OCI-LY3 (cell line): ENCODE results near the gene APBA3.

ENCODE experiments used
- H2AFZ ChIP-seq: fragments of 200-600, 300-600 bp; shearing (Covaris generic); 2 replicates; pipeline ENCODE4 v1.6.0; 2014; ENCODE audit warnings: antibody characterized with exemption, low read depth, low read length
- H3K27ac ChIP-seq: fragments of 200-600, 300-600 bp; sonication (generic); 2 replicates; pipeline ENCODE4 v1.5.1; 2014; ENCODE audit warnings: mild to moderate bottlenecking, low read length, moderate library complexity, mixed read lengths
- H3K27me3 ChIP-seq: fragments of 200-600, 300-600 bp; sonication (generic); 2 replicates; pipeline ENCODE4 v1.6.1; 2014; ENCODE audit warnings: low read depth, low read length, mixed read lengths
- H3K36me3 ChIP-seq: fragments of 200-600, 300-600 bp; sonication (generic); replicated peaks from 2 replicates; pipeline ENCODE3; 2014; ENCODE audit warnings: low read depth, low read length, mixed read lengths
- H3K4me1 ChIP-seq: fragments of 300-600, 200-600 bp; sonication (generic); 2 replicates; pipeline ENCODE4 v1.6.1; 2014; ENCODE audit warnings: low read length, mixed read lengths
- H3K4me2 ChIP-seq: fragments of 200-600, 300-600 bp; sonication (generic); 2 replicates; pipeline ENCODE4 v1.6.1; 2014; ENCODE audit warnings: low read length, mixed read lengths
- H3K4me3 ChIP-seq: fragments of 300-600, 200-600 bp; sonication (generic); 2 replicates; pipeline ENCODE4 v1.5.1; 2014; ENCODE audit warnings: antibody characterized with exemption, mild to moderate bottlenecking, low read length, moderate library complexity
- H3K79me2 ChIP-seq: fragments of 300-600, 200-600 bp; shearing (Covaris generic); 2 replicates; pipeline ENCODE4 v1.6.1; 2014; ENCODE audit warnings: mild to moderate bottlenecking, low read length, mixed read lengths
- H3K9ac ChIP-seq: fragments of 300-600, 200-600 bp; shearing (Covaris generic); 2 replicates; pipeline ENCODE4 v1.6.0; 2014; ENCODE audit warnings: mild to moderate bottlenecking, low read length, moderate library complexity
- H3K9me3 ChIP-seq: fragments of 200-600, 300-600 bp; shearing (Covaris generic); 2 replicates; pipeline ENCODE4 v1.6.1; 2014; ENCODE audit warnings: low read length, mixed read lengths; ENCODE audit not compliant: insufficient read depth
- H4K20me1 ChIP-seq: fragments of 200-600, 300-600 bp; sonication (generic); 2 replicates; pipeline ENCODE4 v1.6.1; 2016; ENCODE audit warnings: low read length, mixed read lengths; ENCODE audit not compliant: insufficient read depth
- EZH2phosphoT487 ChIP-seq: fragments of 200-600 bp; shearing (Covaris generic); IDR thresholded peaks from 2 replicates; pipeline ENCODE4 v1.6.1; 2018; ENCODE audit warnings: antibody characterized with exemption, mixed run types, low read depth
- TF ChIP-seq, protein P1 (sequence below): fragments of 200-600, 300-600 bp; sonication (generic); IDR thresholded peaks from 2 replicates; pipeline ENCODE4 v1.5.1; 2014; ENCODE audit warnings: antibody characterized with exemption, low read length, low read depth

Gene APBA3

GRCh38 chr19:3808420-3809143, 47.1 kb upstream of the APBA3 start:
- Histone ChIP-seq H3K9me3 (no peaks in the 10 kb centered on the region; the same call in 1 of the 2 replicates), H4K20me1 (no peaks in the 10 kb centered on the region), H3K9ac (no peak overlapping the region), H3K4me1 (peaks cover 21% of the 10 kb centered on the region), H3K27me3 (no peaks in the 10 kb centered on the region; the same call in 1 of the 2 replicates), H2AFZ (no peak overlapping the region), H3K4me3 (no peak overlapping the region), H3K27ac (no peak overlapping the region), H3K79me2 (no peaks in the 10 kb centered on the region), H3K4me2 (no peak overlapping the region), H3K36me3 (no peaks in the 10 kb centered on the region)
- TF ChIP-seq, protein P1, sequence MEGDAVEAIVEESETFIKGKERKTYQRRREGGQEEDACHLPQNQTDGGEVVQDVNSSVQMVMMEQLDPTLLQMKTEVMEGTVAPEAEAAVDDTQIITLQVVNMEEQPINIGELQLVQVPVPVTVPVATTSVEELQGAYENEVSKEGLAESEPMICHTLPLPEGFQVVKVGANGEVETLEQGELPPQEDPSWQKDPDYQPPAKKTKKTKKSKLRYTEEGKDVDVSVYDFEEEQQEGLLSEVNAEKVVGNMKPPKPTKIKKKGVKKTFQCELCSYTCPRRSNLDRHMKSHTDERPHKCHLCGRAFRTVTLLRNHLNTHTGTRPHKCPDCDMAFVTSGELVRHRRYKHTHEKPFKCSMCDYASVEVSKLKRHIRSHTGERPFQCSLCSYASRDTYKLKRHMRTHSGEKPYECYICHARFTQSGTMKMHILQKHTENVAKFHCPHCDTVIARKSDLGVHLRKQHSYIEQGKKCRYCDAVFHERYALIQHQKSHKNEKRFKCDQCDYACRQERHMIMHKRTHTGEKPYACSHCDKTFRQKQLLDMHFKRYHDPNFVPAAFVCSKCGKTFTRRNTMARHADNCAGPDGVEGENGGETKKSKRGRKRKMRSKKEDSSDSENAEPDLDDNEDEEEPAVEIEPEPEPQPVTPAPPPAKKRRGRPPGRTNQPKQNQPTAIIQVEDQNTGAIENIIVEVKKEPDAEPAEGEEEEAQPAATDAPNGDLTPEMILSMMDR, result no peak
- TF ChIP-seq EZH2phosphoT487, result no peak

DNA sequence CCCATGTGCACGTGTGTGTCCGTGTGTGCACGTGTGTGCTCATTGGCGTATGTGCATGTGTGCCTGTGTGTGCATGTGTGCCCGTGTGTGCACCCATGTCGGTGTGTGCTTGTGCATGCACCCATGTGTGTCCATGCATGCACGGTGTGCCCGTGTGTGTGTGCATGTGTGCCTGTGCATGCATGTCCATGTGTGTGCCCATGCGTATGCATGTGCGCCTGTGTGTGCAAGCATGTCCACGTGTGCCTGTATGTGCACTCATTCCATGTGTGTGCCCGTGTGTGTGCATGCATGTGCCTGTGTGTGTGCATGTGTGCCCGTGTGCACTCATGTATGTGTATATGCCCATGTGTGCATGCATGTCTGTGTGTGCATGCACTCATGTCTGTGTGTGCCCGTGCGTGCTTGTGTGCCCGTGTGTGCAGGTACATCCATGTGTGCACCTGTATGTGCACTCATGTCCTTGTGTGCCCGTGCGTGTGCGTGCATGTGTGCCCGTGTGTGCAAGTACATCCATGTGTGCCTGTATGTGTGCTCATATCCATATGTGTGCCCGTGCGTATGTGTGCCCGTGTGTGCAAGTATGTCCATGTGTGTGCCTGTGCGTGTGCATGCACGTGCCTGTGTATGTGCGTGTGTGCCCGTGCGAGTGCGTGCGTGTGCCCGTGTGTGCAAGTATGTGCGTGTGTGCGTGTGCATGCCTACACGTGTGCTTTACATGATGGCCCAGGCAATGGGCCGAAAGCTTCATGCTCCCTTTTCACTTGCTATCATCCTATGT, 46.3 kb upstream of the APBA3 start:
- H3K9ac ChIP-seq, result no peak overlapping the region
- H3K4me3 ChIP-seq, result no peak overlapping the region
- no peak overlapping the region for H2AFZ ChIP-seq
- no peak for TF ChIP-seq EZH2phosphoT487
- TF ChIP-seq, protein P1, result no peak
- no peaks in the 10 kb centered on the region for H3K36me3 ChIP-seq
- H3K4me1 ChIP-seq, result peaks cover 21% of the 10 kb centered on the region
- H3K27ac ChIP-seq, result no peak overlapping the region
- H4K20me1 ChIP-seq, result no peaks in the 10 kb centered on the region
- H3K4me2 ChIP-seq, result no peak overlapping the region
- H3K9me3 ChIP-seq, result no peaks in the 10 kb centered on the region; the same call in 1 of the 2 replicates
- H3K27me3 ChIP-seq, result no peaks in the 10 kb centered on the region
- no peaks in the 10 kb centered on the region for H3K79me2 ChIP-seq

- Histone ChIP-seq H4K20me1 (no peaks in the 10 kb centered on the region), H3K4me1 (peaks cover 21% of the 10 kb centered on the region), H3K4me3 (no peak overlapping the region), H3K36me3 (no peaks in the 10 kb centered on the region), H3K27me3 (no peaks in the 10 kb centered on the region), H3K27ac (no peak overlapping the region), H3K79me2 (no peaks in the 10 kb centered on the region), H3K9me3 (no peaks in the 10 kb centered on the region; the same call in 1 of the 2 replicates), H3K9ac (no peak overlapping the region), H3K4me2 (no peak overlapping the region), H2AFZ (no peak overlapping the region)
- TF ChIP-seq, protein P1, result no peak
- TF ChIP-seq EZH2phosphoT487, result no peak
Measured at GRCh38 chr19:3807131-3807480, 45.6 kb upstream of the APBA3 start.

DNA sequence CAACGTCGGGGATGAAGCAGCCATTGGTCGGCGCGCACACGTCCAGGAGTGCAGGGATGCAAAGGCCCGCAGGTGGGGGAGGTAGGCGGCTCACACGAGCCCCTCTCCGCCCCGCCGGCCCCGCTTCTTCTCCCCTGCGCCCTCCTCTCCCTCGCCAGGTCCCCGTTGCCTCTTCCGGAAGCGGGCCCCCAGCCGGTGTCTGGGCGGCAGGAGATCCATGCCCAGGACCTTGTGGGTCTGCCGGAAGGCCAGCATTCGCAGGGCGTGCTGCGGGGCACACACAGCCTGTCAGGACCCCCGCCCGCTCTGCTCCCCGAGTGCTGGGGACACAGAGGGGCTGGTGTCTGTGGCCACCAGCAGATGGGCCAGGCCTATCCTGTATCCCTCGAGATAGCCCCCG, 44.4 kb upstream of the APBA3 start:
- no peaks in the 10 kb centered on the region for H3K36me3 ChIP-seq
- no peak overlapping the region for H3K9ac ChIP-seq
- TF ChIP-seq EZH2phosphoT487, result no peak
- TF ChIP-seq, protein P1, result no peak
- H3K79me2 ChIP-seq, result no peaks in the 10 kb centered on the region
- no peaks in the 10 kb centered on the region for H4K20me1 ChIP-seq
- H3K4me1 ChIP-seq, result peaks cover 16% of the 10 kb centered on the region
- no peaks in the 10 kb centered on the region for H3K27me3 ChIP-seq
- no peak overlapping the region for H2AFZ ChIP-seq
- H3K4me3 ChIP-seq, result no peak overlapping the region
- no peak overlapping the region for H3K27ac ChIP-seq
- H3K9me3 ChIP-seq, result no peaks in the 10 kb centered on the region; the same call in 1 of the 2 replicates
- no peak overlapping the region for H3K4me2 ChIP-seq
